PC-3 (cell line): ENCODE measurements around the gene CHSY3.

Source experiments
- EZH2 ChIP-seq: fragments of 300-600 bp; sonication (generic); IDR thresholded peaks from one replicate; pipeline ENCODE4 v1.6.1; 2017; ENCODE audit warnings: antibody characterized with exemption, mild to moderate bottlenecking, low read length; ENCODE audit not compliant: unreplicated experiment
- EZH2phosphoT487 ChIP-seq: fragments of 300-600 bp; sonication (generic); IDR thresholded peaks from 2 replicates; pipeline ENCODE4 v1.6.1; 2018; ENCODE audit warnings: mild to moderate bottlenecking, antibody characterized with exemption, low read length, borderline replicate concordance
- TF ChIP-seq, protein P1 (sequence below): fragments of 300-600 bp; sonication (generic); conservative IDR thresholded peaks from 2 replicates; pipeline ENCODE4 v1.5.1; 2017; ENCODE audit warnings: antibody characterized with exemption, low read depth, mild to moderate bottlenecking, low read length

GRCh38 chr5:129988453-129988852, 84.2 kb downstream of the CHSY3 start:
- TF ChIP-seq, protein P1, sequence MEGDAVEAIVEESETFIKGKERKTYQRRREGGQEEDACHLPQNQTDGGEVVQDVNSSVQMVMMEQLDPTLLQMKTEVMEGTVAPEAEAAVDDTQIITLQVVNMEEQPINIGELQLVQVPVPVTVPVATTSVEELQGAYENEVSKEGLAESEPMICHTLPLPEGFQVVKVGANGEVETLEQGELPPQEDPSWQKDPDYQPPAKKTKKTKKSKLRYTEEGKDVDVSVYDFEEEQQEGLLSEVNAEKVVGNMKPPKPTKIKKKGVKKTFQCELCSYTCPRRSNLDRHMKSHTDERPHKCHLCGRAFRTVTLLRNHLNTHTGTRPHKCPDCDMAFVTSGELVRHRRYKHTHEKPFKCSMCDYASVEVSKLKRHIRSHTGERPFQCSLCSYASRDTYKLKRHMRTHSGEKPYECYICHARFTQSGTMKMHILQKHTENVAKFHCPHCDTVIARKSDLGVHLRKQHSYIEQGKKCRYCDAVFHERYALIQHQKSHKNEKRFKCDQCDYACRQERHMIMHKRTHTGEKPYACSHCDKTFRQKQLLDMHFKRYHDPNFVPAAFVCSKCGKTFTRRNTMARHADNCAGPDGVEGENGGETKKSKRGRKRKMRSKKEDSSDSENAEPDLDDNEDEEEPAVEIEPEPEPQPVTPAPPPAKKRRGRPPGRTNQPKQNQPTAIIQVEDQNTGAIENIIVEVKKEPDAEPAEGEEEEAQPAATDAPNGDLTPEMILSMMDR, result no peak
- no peak for TF ChIP-seq EZH2
- TF ChIP-seq EZH2phosphoT487, result no peak
